GM19468 (cell line): ENCODE results near the gene TMEM62.
"Not testable (repeated sequence)": the region's sequence is repeated elsewhere in the genome, so short reads cannot be mapped to it uniquely, and the experiment has no call there.

Experiments
- ATAC-seq: cut with Tn5 transposase; IDR thresholded peaks from one replicate; pipeline ENCODE4 v1.9.1; 2021; ENCODE audit warnings: mild to moderate bottlenecking, moderate library complexity, moderate number of reproducible peaks; ENCODE audit not compliant: unreplicated experiment; ENCODE audit errors: extremely low read depth

Gene TMEM62

GRCh38 chr15:43169888-43170287 is 36.5 kb downstream of the TMEM62 start:
- no peak for ATAC-seq

GRCh38 chr15:43175656-43176309 is 42.4 kb downstream of the TMEM62 start:
- ATAC-seq = not testable (repeated sequence)

GRCh38 chr15:43177147-43177546 is 43.8 kb downstream of the TMEM62 start:
- not testable (repeated sequence) for ATAC-seq

GRCh38 chr15:43183270-43183669 is 49.9 kb downstream of the TMEM62 start:
- no peak for ATAC-seq

- no peak for ATAC-seq
Observed at GRCh38 chr15:43184407-43185124, 51.2 kb downstream of the TMEM62 start.

- ATAC-seq = peak; percentile 73
Observed at GRCh38 chr15:43185157-43186002, 52.0 kb downstream of the TMEM62 start, which contains the start of gene CCNDBP1. Gene CCNDBP1 (plus strand): TSS chr15:43185403. CDS start chr15:43185499, 96 bp downstream.

GRCh38 chr15:43186003-43186353 is 52.6 kb downstream of the TMEM62 start:
- no peak for ATAC-seq

GRCh38 chr15:43187544-43188155 is 54.3 kb downstream of the TMEM62 start:
- no peak for ATAC-seq

GRCh38 chr15:43189296-43189695 is 55.9 kb downstream of the TMEM62 start:
- no peak for ATAC-seq

GRCh38 chr15:43190178-43190577 is 56.8 kb downstream of the TMEM62 start:
- ATAC-seq = no peak

- no peak for ATAC-seq
Observed at GRCh38 chr15:43193710-43194109, 60.3 kb downstream of the TMEM62 start.

GRCh38 chr15:43194795-43195194 is 61.4 kb downstream of the TMEM62 start:
- no peak for ATAC-seq

GRCh38 chr15:43196760-43197548 is 63.6 kb downstream of the TMEM62 start:
- ATAC-seq = no peak

- ATAC-seq = not testable (repeated sequence)
Observed at GRCh38 chr15:43197773-43198172, 64.4 kb downstream of the TMEM62 start.

GRCh38 chr15:43198556-43198955 is 65.2 kb downstream of the TMEM62 start:
- ATAC-seq = not testable (repeated sequence)

GRCh38 chr15:43198992-43199391 is 65.6 kb downstream of the TMEM62 start:
- no peak for ATAC-seq

- ATAC-seq = no peak
Observed at GRCh38 chr15:43199945-43200488, 66.6 kb downstream of the TMEM62 start.

GRCh38 chr15:43204016-43204901 is 70.9 kb downstream of the TMEM62 start:
- no peak for ATAC-seq
